ENCODE measurements around the gene SLC6A17.

SLC6A17 gene

GRCh38 chr1:110223581-110223980, 73.3 kb downstream of the SLC6A17 start:
- no peak for DNase-seq

- no peak for DNase-seq
Measured at GRCh38 chr1:110224240-110224995, 74.1 kb downstream of the SLC6A17 start.

GRCh38 chr1:110225212-110225611, 74.9 kb downstream of the SLC6A17 start:
- DNase-seq = no peak

GRCh38 chr1:110225756-110226404, 75.6 kb downstream of the SLC6A17 start:
- DNase-seq = no peak

GRCh38 chr1:110227774-110228173, 77.5 kb downstream of the SLC6A17 start:
- no peak for DNase-seq

GRCh38 chr1:110228381-110228780, 78.1 kb downstream of the SLC6A17 start:
- DNase-seq = no peak

- no peak for DNase-seq
Measured at GRCh38 chr1:110228869-110229268, 78.6 kb downstream of the SLC6A17 start.

GRCh38 chr1:110229348-110230001, 79.2 kb downstream of the SLC6A17 start:
- no peak for DNase-seq

GRCh38 chr1:110230381-110231199, 80.3 kb downstream of the SLC6A17 start:
- DNase-seq = no peak

- no peak for DNase-seq
Measured at GRCh38 chr1:110233861-110234260, 83.6 kb downstream of the SLC6A17 start.

- no peak for DNase-seq
Measured at GRCh38 chr1:110234691-110235090, 84.4 kb downstream of the SLC6A17 start.

GRCh38 chr1:110235181-110235833, 85.0 kb downstream of the SLC6A17 start:
- DNase-seq = no peak

GRCh38 chr1:110235834-110236682, 85.8 kb downstream of the SLC6A17 start:
- no peak for DNase-seq

- no peak for DNase-seq
Measured at GRCh38 chr1:110237386-110238152, 87.3 kb downstream of the SLC6A17 start.

- DNase-seq = no peak
Measured at GRCh38 chr1:110239441-110240430, 89.4 kb downstream of the SLC6A17 start.

GRCh38 chr1:110240476-110241210, 90.3 kb downstream of the SLC6A17 start:
- no peak for DNase-seq

GRCh38 chr1:110241516-110241915, 91.2 kb downstream of the SLC6A17 start:
- DNase-seq = no peak

- DNase-seq = no peak
Measured at GRCh38 chr1:110242062-110242461, 91.8 kb downstream of the SLC6A17 start.

- DNase-seq = no peak
Measured at GRCh38 chr1:110242731-110243130, 92.4 kb downstream of the SLC6A17 start.

Measured in femur (tissue), 1 donor.